Kidney (tissue), 14 donors: ENCODE data around the gene HOXD9. TPM values are rescaled to one million over a fixed set of nuclear protein-coding genes. Genes with fewer than 3 reads are reported as not detected.

Experiments used
- DNase-seq, 5 donors: peaks; one replicate each; pipeline ENCODE4 v3.0.0-alpha.2; 2013 to 2020
- FAIRE-seq: peaks from 2 replicates; lab custom pipeline; 2012; peaks lifted over from hg19 to GRCh38; lab: Jason Lieb, UNC
- H3K27ac ChIP-seq, 2 donors: one replicate each; pipeline ENCODE4 v1.7.0; 2013; ENCODE audit warnings: low read depth in 2 of 2, low read length in 2 of 2, inconsistent platforms in 1 of 2
- H3K27me3 ChIP-seq: one replicate; pipeline ENCODE4 v1.7.1; 2013; ENCODE audit warnings: low read length, inconsistent platforms; ENCODE audit not compliant: control insufficient read depth, insufficient read depth
- H3K36me3 ChIP-seq, 3 donors: one replicate each; pipeline versions ENCODE4 v1.7.0 to v1.7.1; 2013; ENCODE audit warnings: low read length in 3 of 3, control low read depth in 1 of 3, inconsistent platforms in 1 of 3; ENCODE audit not compliant: insufficient read depth in 3 of 3, control insufficient read depth in 2 of 3
- H3K4me1 ChIP-seq, 3 donors: one replicate each; pipeline versions ENCODE4 v1.7.0 to v1.7.1; 2013; ENCODE audit warnings: low read length in 3 of 3, inconsistent platforms in 1 of 3, low read depth in 1 of 3; ENCODE audit not compliant: control insufficient read depth in 2 of 3, insufficient read depth in 2 of 3
- H3K4me3 ChIP-seq, 3 donors: one replicate each; pipeline versions ENCODE4 v1.7.0 to v1.8.1; 2013; ENCODE audit warnings: low read length in 3 of 3, control low read depth in 1 of 3, inconsistent platforms in 1 of 3
- H3K9ac ChIP-seq, 3 donors: one replicate each; pipeline versions ENCODE4 v1.7.0 to v1.7.1; 2013; ENCODE audit warnings: low read length in 3 of 3, control low read depth in 1 of 3, inconsistent platforms in 1 of 3
- H3K9me3 ChIP-seq, 3 donors: one replicate each; pipeline versions ENCODE4 v1.7.0 to v1.7.1; 2013; ENCODE audit warnings: low read length in 3 of 3, control low read depth in 1 of 3, inconsistent platforms in 1 of 3; ENCODE audit not compliant: control insufficient read depth in 2 of 3, insufficient read depth in 1 of 3
- intact Hi-C: fragments of 100-400 bp; cut with DNase I; formaldehyde crosslinking; loops from one replicate; pipeline ENCODE4 v1.11.1; 2022
- polyA plus RNA-seq: library from polyadenylated mRNA; stranded (reverse); fragments of 350-450 nt; fragmentation: Illumina TruSeq; extraction: RNeasy Lipid Tissue Mini Kit (QIAGEN cat#74804); gene quantifications from one replicate; pipeline ENCODE4 v1.2.3, GENCODE V29; 2014; ENCODE audit warnings: low read depth, low replicate concordance; ENCODE audit not compliant: insufficient read depth
- total RNA-seq: library from RNA; stranded (reverse); fragmentation: NEBNext Ultra II Directional; extraction: Animal tissue kit (Norgen Biotek cat#: 25700); gene quantifications from one replicate; pipeline ENCODE4 v1.2.1, GENCODE V29; 2021
- TF ChIP-seq, protein P1 (sequence below): IDR thresholded peaks from 3 replicates; pipeline ENCODE4 v1.5.1; 2012; ENCODE audit warnings: mild to moderate bottlenecking, moderate library complexity, borderline replicate concordance; ENCODE audit not compliant: insufficient read depth; ENCODE audit errors: extremely low read depth
- donor health status: control.
- donor health status: control.
- donor health status: control.
- donor health status: control.
- donor health status: control.
- donor health status: DM: yes; HTN: yes; CAD: no.
- donor health status: Normal renal cell carcinoma (clear cell type).

Gene HOXD9
- total and polyA plus RNA-seq, 2 donors from 2014 or later, result 36.4 to 36.5 TPM

GRCh38 chr2:176099728-176100546 lies 22.6 kb upstream of the HOXD9 start, which contains the start of gene HOXD12:
Gene HOXD12, plus strand, starts transcription at chr2:176099795. Its CDS starts 7 bp downstream, at chr2:176099802.
- Histone ChIP-seq H3K4me1 (peaks cover 0 to 10% (median 5%) of the 10 kb centered on the region in 3 donors), H3K27ac (no peak within 1 kb of the TSS), H3K36me3 (no peaks in the 10 kb centered on the region), H3K9me3 (no peaks in the 10 kb centered on the region), H3K4me3 (peak within 1 kb of the TSS in 1 of 3 donors; percentile 6), H3K27me3 (peaks cover 61% of the 10 kb centered on the region), H3K9ac (no peak within 1 kb of the TSS)
- FAIRE-seq (no peak), DNase-seq (peak in 4 of 5 donors; percentile 68 to 83 (median 78))
- TF ChIP-seq, protein P1, sequence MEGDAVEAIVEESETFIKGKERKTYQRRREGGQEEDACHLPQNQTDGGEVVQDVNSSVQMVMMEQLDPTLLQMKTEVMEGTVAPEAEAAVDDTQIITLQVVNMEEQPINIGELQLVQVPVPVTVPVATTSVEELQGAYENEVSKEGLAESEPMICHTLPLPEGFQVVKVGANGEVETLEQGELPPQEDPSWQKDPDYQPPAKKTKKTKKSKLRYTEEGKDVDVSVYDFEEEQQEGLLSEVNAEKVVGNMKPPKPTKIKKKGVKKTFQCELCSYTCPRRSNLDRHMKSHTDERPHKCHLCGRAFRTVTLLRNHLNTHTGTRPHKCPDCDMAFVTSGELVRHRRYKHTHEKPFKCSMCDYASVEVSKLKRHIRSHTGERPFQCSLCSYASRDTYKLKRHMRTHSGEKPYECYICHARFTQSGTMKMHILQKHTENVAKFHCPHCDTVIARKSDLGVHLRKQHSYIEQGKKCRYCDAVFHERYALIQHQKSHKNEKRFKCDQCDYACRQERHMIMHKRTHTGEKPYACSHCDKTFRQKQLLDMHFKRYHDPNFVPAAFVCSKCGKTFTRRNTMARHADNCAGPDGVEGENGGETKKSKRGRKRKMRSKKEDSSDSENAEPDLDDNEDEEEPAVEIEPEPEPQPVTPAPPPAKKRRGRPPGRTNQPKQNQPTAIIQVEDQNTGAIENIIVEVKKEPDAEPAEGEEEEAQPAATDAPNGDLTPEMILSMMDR, result no peak
- intact Hi-C loops, result loop anchor here (10.0 kb wide), 1 partner anchor 415 kb away; no protein-coding TSS in a partner anchor

- H3K36me3 ChIP-seq, result no peaks in the 10 kb centered on the region
- no peak overlapping the region for H3K27ac ChIP-seq
- H3K4me1 ChIP-seq, result peaks cover 0 to 10% (median 5%) of the 10 kb centered on the region in 3 donors
- intact Hi-C loops, result no loop called here
- FAIRE-seq (no peak), DNase-seq (peak in 3 of 5 donors; percentile 38 to 69 (median 45))
- TF ChIP-seq, protein P1, result no peak
- H3K9ac ChIP-seq, result no peak overlapping the region
- no peak overlapping the region for H3K4me3 ChIP-seq
- no peaks in the 10 kb centered on the region for H3K9me3 ChIP-seq
- peaks cover 54% of the 10 kb centered on the region for H3K27me3 ChIP-seq
Measured at GRCh38 chr2:176100547-176101140, 21.9 kb upstream of the HOXD9 start.

GRCh38 chr2:176101216-176101830 lies 21.2 kb upstream of the HOXD9 start:
- intact Hi-C loops, result no loop called here
- H3K4me1 ChIP-seq, result peaks cover 0 to 13% (median 5%) of the 10 kb centered on the region in 3 donors
- DNase-seq (peak in 3 of 5 donors; percentile 66 to 81 (median 80)), FAIRE-seq (no peak)
- TF ChIP-seq, protein P1, result no peak
- H3K4me3 ChIP-seq, result no peak overlapping the region
- H3K36me3 ChIP-seq, result no peaks in the 10 kb centered on the region
- peaks cover 47% of the 10 kb centered on the region for H3K27me3 ChIP-seq
- H3K27ac ChIP-seq, result no peak overlapping the region
- no peak overlapping the region for H3K9ac ChIP-seq
- no peaks in the 10 kb centered on the region for H3K9me3 ChIP-seq
